Sigmoid colon (tissue), 7 donors: Measurements from ENCODE around the gene EMC6. TPM values are rescaled to one million over a fixed set of nuclear protein-coding genes. Genes with fewer than 3 reads are reported as not detected.

Experiments used
- DNase-seq: peaks from one replicate; pipeline ENCODE4 v3.0.0-alpha.2; 2019
- H3K27ac ChIP-seq, 4 donors: fragments of 200-600 bp; sonication (generic); one replicate each; pipeline ENCODE4 v1.5.1; 2016 to 2019; ENCODE audit warnings: mild to moderate bottlenecking in 1 of 4
- H3K27me3 ChIP-seq, 3 donors: fragments of 200-600 bp; sonication (generic); one replicate each; pipeline ENCODE4 v1.5.1; 2019; ENCODE audit warnings: mild to moderate bottlenecking in 1 of 3
- H3K36me3 ChIP-seq, 4 donors: fragments of 200-600 bp; sonication (generic); one replicate each; pipeline ENCODE4 v1.5.1; 2016 to 2019
- H3K4me1 ChIP-seq, 4 donors: fragments of 200-600 bp; sonication (generic); one replicate each; pipeline ENCODE4 v1.5.1; 2017 to 2019
- H3K4me3 ChIP-seq, 4 donors: fragments of 200-600 bp; sonication (generic); one replicate each; pipeline ENCODE4 v1.5.1; 2017 to 2019; ENCODE audit warnings: mild to moderate bottlenecking in 2 of 4, moderate library complexity in 1 of 4
- H3K9me3 ChIP-seq, 4 donors: fragments of 200-600 bp in 3 of 4; sonication (generic) in 3 of 4; one replicate each; pipeline versions ENCODE4 v1.5.1 to v1.6.1; 2013 to 2019
- CTCF ChIP-seq, 4 experiments: fragments of 450-650 bp in 3 of 4; fragments of 200-600 bp in 1 of 4; IDR thresholded peaks; one replicate each; pipeline ENCODE4 v1.5.1; 2016 to 2019; ENCODE audit warnings: antibody characterized with exemption in 4 of 4, mild to moderate bottlenecking in 3 of 4, moderate library complexity in 2 of 4
- EP300 ChIP-seq, 4 donors: sonication (generic); formaldehyde crosslinking; IDR thresholded peaks; one replicate each; pipeline ENCODE4 v1.6.1; 2017; ENCODE audit warnings: antibody characterized with exemption in 4 of 4
- POLR2A ChIP-seq, 2 donors: fragments of 450-650 bp; IDR thresholded peaks; one replicate each; pipeline ENCODE4 v1.6.1; 2016; ENCODE audit warnings: antibody characterized with exemption in 2 of 2, mild to moderate bottlenecking in 2 of 2, moderate library complexity in 2 of 2
- POLR2AphosphoS5 ChIP-seq, 4 donors: sonication (generic); formaldehyde crosslinking; IDR thresholded peaks; one replicate each; pipeline ENCODE4 v1.6.1; 2017; ENCODE audit warnings: antibody characterized with exemption in 4 of 4
- WGBS, 2 donors: extraction: QIAGEN DNeasy Blood & Tissue Kit; methylation state at CpG; one replicate each; pipeline ENCODE4 v1.1.7; 2013; 5-methylcytosine and 5-hydroxymethylcytosine counted together
- intact Hi-C: fragments of 100-400 bp; cut with DNase I; formaldehyde crosslinking; loops from one replicate; pipeline ENCODE4 v1.15.1; 2023
- polyA plus RNA-seq, 3 donors: library from polyadenylated mRNA; stranded (reverse); fragments of 200-250 nt; gene quantifications; one replicate each; pipeline ENCODE4 v1.2.3, GENCODE V29; 2013
- total RNA-seq, 4 donors: library from RNA; depleted of rRNA; stranded (reverse); fragments of >200 nt; gene quantifications; one replicate each; pipeline ENCODE4 v1.1.0, GENCODE V29; 2016
- donor health status: healthy with polysubstance abuse.
- donor health status: Bipolar disorder and iron deficiency.
- donor health status: healthy.

Gene EMC6
- total and polyA plus RNA-seq, 7 donors: 4.4 to 90.5 (median 21.7) TPM

GRCh38 chr17:3657588-3657869, 11.1 kb upstream of the EMC6 start:
- TF ChIP-seq POLR2A (IDR thresholded peaks at IDR 0.05) (no peak), POLR2AphosphoS5 (IDR thresholded peaks at IDR 0.05) (no peak), CTCF (IDR thresholded peaks at IDR 0.05) (no peak), EP300 (IDR thresholded peaks at IDR 0.05) (no peak)
- peaks cover 0 to 16% (median 4%) of the 10 kb centered on the region in 4 donors for H3K36me3 ChIP-seq
- no peaks in the 10 kb centered on the region for H3K27me3 ChIP-seq
- 86 to 92% methylated on average over 7 of the region's 7 CpGs for WGBS, 2 donors
- intact Hi-C loops: no loop called here
- no peak overlapping the region for H3K4me3 ChIP-seq
- no peak overlapping the region for H3K27ac ChIP-seq
- peaks cover 0 to 36% (median 28%) of the 10 kb centered on the region in 4 donors for H3K4me1 ChIP-seq
- DNase-seq: no peak
- H3K9me3 ChIP-seq: no peaks in the 10 kb centered on the region

GRCh38 chr17:3657874-3658783, 10.5 kb upstream of the EMC6 start:
- H3K4me3 ChIP-seq: no peak overlapping the region
- WGBS, 2 donors: 88 to 90% methylated on average over 42 of the region's 42 CpGs
- TF ChIP-seq POLR2AphosphoS5 (IDR thresholded peaks at IDR 0.05) (no peak), CTCF (IDR thresholded peaks at IDR 0.05) (no peak), EP300 (IDR thresholded peaks at IDR 0.05) (no peak), POLR2A (IDR thresholded peaks at IDR 0.05) (no peak)
- DNase-seq: no peak
- intact Hi-C loops: no loop called here
- peaks cover 0 to 21% (median 7%) of the 10 kb centered on the region in 4 donors for H3K36me3 ChIP-seq
- H3K9me3 ChIP-seq: no peaks in the 10 kb centered on the region
- H3K4me1 ChIP-seq: peaks cover 0 to 36% (median 28%) of the 10 kb centered on the region in 4 donors
- H3K27me3 ChIP-seq: no peaks in the 10 kb centered on the region
- H3K27ac ChIP-seq: peak overlapping the region in 3 of 4 donors; percentile 77 to 89 (median 85)

GRCh38 chr17:3658784-3659449, 9.7 kb upstream of the EMC6 start:
- H3K4me1 ChIP-seq: peaks cover 0 to 36% (median 28%) of the 10 kb centered on the region in 4 donors
- TF ChIP-seq POLR2A (IDR thresholded peaks at IDR 0.05): no peak
- no peak for TF ChIP-seq EP300 (IDR thresholded peaks at IDR 0.05)
- TF ChIP-seq CTCF (IDR thresholded peaks at IDR 0.05): no peak
- no peak for TF ChIP-seq POLR2AphosphoS5 (IDR thresholded peaks at IDR 0.05)
- WGBS, 2 donors: 80% methylated on average over 22 of the region's 22 CpGs

GRCh38 chr17:3659541-3660111, 9.0 kb upstream of the EMC6 start:
- no peaks in the 10 kb centered on the region for H3K27me3 ChIP-seq
- peaks cover 0 to 36% (median 28%) of the 10 kb centered on the region in 4 donors for H3K4me1 ChIP-seq
- peak; percentile 87 for DNase-seq
- peak overlapping the region; percentile 77 to 89 (median 83) for H3K27ac ChIP-seq
- H3K36me3 ChIP-seq: peaks cover 0 to 36% (median 20%) of the 10 kb centered on the region in 4 donors
- H3K9me3 ChIP-seq: no peaks in the 10 kb centered on the region
- TF ChIP-seq CTCF (IDR thresholded peaks at IDR 0.05): peak in 3 of 4 experiments; percentile 22 to 57 (median 36)
- TF ChIP-seq POLR2AphosphoS5 (IDR thresholded peaks at IDR 0.05): peak in 3 of 4 donors; percentile 39 to 63 (median 47)
- TF ChIP-seq EP300 (IDR thresholded peaks at IDR 0.05): no peak
- 42 to 72% methylated on average over 22 of the region's 22 CpGs for WGBS, 2 donors
- intact Hi-C loops: loop anchor here (10.0 kb wide), 1 partner anchor 615 kb away; no protein-coding TSS in a partner anchor
- H3K4me3 ChIP-seq: no peak overlapping the region

More at GRCh38 chr17:3658784-3659449, 9.7 kb upstream of the EMC6 start:
- no peaks in the 10 kb centered on the region for H3K27me3 ChIP-seq
- H3K36me3 ChIP-seq: peaks cover 0 to 28% (median 14%) of the 10 kb centered on the region in 4 donors
- H3K9me3 ChIP-seq: no peaks in the 10 kb centered on the region
- H3K4me3 ChIP-seq: no peak overlapping the region
- intact Hi-C loops: no loop called here
- peak overlapping the region; percentile 77 to 89 (median 83) for H3K27ac ChIP-seq
- no peak for DNase-seq
